Breast epithelium (tissue), 3 donors: Measurements from ENCODE around the gene FTO.

Experiments
- POLR2A ChIP-seq: fragments of 450-650 bp; IDR thresholded peaks from one replicate; pipeline ENCODE4 v1.6.1; 2016; ENCODE audit warnings: antibody characterized with exemption, mild to moderate bottlenecking, moderate library complexity
- POLR2AphosphoS5 ChIP-seq, 3 donors: sonication (generic); formaldehyde crosslinking; IDR thresholded peaks; one replicate each; pipeline ENCODE4 v1.6.1; 2017; ENCODE audit warnings: antibody characterized with exemption in 3 of 3
- TF ChIP-seq, protein P1 (sequence below), 3 donors: fragments of 450-650 bp; IDR thresholded peaks; one replicate each; pipeline ENCODE4 v1.5.1; 2016 to 2017; ENCODE audit warnings: antibody characterized with exemption in 3 of 3, mild to moderate bottlenecking in 3 of 3, moderate library complexity in 3 of 3

GRCh38 chr16:53971616-53972015 is 267.7 kb downstream of the FTO start:
- TF ChIP-seq, protein P1, sequence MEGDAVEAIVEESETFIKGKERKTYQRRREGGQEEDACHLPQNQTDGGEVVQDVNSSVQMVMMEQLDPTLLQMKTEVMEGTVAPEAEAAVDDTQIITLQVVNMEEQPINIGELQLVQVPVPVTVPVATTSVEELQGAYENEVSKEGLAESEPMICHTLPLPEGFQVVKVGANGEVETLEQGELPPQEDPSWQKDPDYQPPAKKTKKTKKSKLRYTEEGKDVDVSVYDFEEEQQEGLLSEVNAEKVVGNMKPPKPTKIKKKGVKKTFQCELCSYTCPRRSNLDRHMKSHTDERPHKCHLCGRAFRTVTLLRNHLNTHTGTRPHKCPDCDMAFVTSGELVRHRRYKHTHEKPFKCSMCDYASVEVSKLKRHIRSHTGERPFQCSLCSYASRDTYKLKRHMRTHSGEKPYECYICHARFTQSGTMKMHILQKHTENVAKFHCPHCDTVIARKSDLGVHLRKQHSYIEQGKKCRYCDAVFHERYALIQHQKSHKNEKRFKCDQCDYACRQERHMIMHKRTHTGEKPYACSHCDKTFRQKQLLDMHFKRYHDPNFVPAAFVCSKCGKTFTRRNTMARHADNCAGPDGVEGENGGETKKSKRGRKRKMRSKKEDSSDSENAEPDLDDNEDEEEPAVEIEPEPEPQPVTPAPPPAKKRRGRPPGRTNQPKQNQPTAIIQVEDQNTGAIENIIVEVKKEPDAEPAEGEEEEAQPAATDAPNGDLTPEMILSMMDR (IDR thresholded peaks at IDR 0.05) = no peak
- TF ChIP-seq POLR2AphosphoS5 (IDR thresholded peaks at IDR 0.05) = no peak
- no peak for TF ChIP-seq POLR2A
